HG02852 (cell line): ENCODE data around the gene CGN.

ENCODE experiments used
- ATAC-seq: cut with Tn5 transposase; IDR thresholded peaks from one replicate; pipeline ENCODE4 v1.9.1; 2021; ENCODE audit warnings: mild to moderate bottlenecking, moderate library complexity; ENCODE audit not compliant: unreplicated experiment

The CGN gene

GRCh38 chr1:151499365-151499764, 11.8 kb upstream of the CGN start:
- ATAC-seq = no peak

GRCh38 chr1:151499930-151500329, 11.3 kb upstream of the CGN start:
- ATAC-seq = no peak

- ATAC-seq = no peak
Measured at GRCh38 chr1:151501474-151501873, 9.7 kb upstream of the CGN start.

- ATAC-seq = no peak
Measured at GRCh38 chr1:151502035-151502700, 9.0 kb upstream of the CGN start.

- no peak for ATAC-seq
Measured at GRCh38 chr1:151502859-151503780, 8.1 kb upstream of the CGN start.

- ATAC-seq = no peak
Measured at GRCh38 chr1:151504252-151504651, 6.9 kb upstream of the CGN start.

GRCh38 chr1:151504759-151505158, 6.4 kb upstream of the CGN start:
- ATAC-seq = no peak

GRCh38 chr1:151508833-151509232, 2.4 kb upstream of the CGN start:
- ATAC-seq = no peak

GRCh38 chr1:151509350-151510019, 1.7 kb upstream of the CGN start:
- no peak for ATAC-seq

GRCh38 chr1:151510020-151510405, 1.2 kb upstream of the CGN start:
- no peak for ATAC-seq

- no peak for ATAC-seq
Measured at GRCh38 chr1:151510614-151510956, 602 bp upstream of the CGN start.

- ATAC-seq = peak; percentile 6
Measured at GRCh38 chr1:151511636-151512215, 539 bp downstream of the CGN start.

- no peak for ATAC-seq
Measured at GRCh38 chr1:151512326-151512725, 1.1 kb downstream of the CGN start.

- ATAC-seq = no peak
Measured at GRCh38 chr1:151512801-151513625, 1.8 kb downstream of the CGN start.

GRCh38 chr1:151513626-151514121, 2.5 kb downstream of the CGN start:
- no peak for ATAC-seq

- no peak for ATAC-seq
Measured at GRCh38 chr1:151514366-151514765, 3.2 kb downstream of the CGN start.

- ATAC-seq = no peak
Measured at GRCh38 chr1:151515265-151515664, 4.1 kb downstream of the CGN start.

- no peak for ATAC-seq
Measured at GRCh38 chr1:151516031-151516511, 4.9 kb downstream of the CGN start.

GRCh38 chr1:151518431-151518830, 7.2 kb downstream of the CGN start:
- ATAC-seq = no peak

GRCh38 chr1:151518936-151519335, 7.7 kb downstream of the CGN start:
- ATAC-seq = no peak
